GM18499 (cell line): ENCODE measurements around the gene CLDN18.

Experiments used
- ATAC-seq: cut with Tn5 transposase; IDR thresholded peaks from one replicate; pipeline ENCODE4 v1.9.1; 2021; ENCODE audit warnings: moderate number of reproducible peaks; ENCODE audit not compliant: insufficient read depth, unreplicated experiment

The CLDN18 gene

GRCh38 chr3:138023754-138024153 lies 13.8 kb downstream of the CLDN18 start:
- ATAC-seq, result no peak

DNA sequence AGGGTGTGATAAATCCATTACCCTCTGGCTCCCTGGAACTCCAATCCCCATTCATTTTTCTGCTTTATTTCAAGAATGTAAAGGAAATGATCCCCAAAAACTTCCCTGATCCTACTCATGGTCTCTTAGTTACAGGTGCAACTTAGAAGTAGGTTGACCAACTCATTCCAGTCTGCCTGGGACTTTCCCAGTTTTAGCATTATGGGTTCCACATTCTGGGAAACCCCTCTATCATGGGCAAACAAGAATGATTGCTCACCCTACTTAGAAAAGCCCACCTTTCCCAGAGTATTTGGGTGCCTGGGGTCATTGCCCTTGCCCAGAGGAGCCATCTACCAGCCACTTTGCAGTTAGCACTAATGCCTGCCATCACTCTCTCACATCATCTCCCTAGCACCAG lies 15.6 kb downstream of the CLDN18 start:
- no peak for ATAC-seq

DNA sequence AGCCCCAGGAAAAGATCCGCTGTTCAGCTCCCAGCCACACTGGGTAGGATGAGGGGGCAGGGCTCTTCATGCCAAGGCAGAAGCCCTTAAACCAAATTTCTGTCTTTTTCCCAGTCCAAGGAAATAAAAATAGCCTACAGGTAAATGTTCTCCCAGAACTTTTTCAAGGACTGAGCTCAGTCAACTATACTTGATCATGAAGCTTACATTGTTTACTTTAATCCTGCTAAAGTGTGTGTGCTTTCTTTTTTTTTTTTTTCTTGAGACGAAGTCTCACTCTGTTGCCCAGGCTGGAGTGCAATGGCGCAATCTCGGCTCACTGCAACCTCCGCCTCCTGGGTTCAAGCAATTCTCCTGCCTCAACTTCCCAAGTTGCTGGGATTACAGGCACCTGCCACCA lies 17.9 kb downstream of the CLDN18 start:
- no peak for ATAC-seq

DNA sequence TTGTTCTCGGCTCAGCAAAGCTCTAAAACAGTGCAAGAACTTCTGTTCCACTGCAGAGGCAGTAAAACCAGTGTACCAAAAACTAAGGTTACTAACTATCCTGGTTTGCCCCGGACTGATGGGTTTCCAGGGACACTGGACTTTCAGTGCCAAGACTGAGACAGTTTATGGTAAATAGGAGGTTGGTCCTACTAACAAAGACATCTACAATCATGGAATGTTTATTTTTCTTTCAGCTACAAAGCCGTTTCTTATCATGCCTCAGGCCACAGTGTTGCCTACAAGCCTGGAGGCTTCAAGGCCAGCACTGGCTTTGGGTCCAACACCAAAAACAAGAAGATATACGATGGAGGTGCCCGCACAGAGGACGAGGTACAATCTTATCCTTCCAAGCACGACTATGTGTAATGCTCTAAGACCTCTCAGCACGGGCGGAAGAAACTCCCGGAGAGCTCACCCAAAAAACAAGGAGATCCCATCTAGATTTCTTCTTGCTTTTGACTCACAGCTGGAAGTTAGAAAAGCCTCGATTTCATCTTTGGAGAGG lies 20.8 kb downstream of the CLDN18 start:
- no peak for ATAC-seq

DNA sequence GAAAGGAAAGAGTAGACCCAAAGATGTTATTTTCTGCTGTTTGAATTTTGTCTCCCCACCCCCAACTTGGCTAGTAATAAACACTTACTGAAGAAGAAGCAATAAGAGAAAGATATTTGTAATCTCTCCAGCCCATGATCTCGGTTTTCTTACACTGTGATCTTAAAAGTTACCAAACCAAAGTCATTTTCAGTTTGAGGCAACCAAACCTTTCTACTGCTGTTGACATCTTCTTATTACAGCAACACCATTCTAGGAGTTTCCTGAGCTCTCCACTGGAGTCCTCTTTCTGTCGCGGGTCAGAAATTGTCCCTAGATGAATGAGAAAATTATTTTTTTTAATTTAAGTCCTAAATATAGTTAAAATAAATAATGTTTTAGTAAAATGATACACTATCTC lies 21.6 kb downstream of the CLDN18 start:
- ATAC-seq, result no peak

DNA sequence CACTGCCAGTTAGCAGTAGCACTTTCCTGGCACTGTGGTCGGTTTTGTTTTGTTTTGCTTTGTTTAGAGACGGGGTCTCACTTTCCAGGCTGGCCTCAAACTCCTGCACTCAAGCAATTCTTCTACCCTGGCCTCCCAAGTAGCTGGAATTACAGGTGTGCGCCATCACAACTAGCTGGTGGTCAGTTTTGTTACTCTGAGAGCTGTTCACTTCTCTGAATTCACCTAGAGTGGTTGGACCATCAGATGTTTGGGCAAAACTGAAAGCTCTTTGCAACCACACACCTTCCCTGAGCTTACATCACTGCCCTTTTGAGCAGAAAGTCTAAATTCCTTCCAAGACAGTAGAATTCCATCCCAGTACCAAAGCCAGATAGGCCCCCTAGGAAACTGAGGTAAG lies 22.6 kb downstream of the CLDN18 start:
- ATAC-seq, result no peak

DNA sequence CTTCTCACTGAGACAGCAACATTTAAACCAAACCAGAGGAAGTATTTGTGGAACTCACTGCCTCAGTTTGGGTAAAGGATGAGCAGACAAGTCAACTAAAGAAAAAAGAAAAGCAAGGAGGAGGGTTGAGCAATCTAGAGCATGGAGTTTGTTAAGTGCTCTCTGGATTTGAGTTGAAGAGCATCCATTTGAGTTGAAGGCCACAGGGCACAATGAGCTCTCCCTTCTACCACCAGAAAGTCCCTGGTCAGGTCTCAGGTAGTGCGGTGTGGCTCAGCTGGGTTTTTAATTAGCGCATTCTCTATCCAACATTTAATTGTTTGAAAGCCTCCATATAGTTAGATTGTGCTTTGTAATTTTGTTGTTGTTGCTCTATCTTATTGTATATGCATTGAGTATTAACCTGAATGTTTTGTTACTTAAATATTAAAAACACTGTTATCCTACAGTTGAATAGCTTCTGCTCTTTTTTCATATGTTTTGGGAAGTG lies 23.3 kb downstream of the CLDN18 start:
- no peak for ATAC-seq

DNA sequence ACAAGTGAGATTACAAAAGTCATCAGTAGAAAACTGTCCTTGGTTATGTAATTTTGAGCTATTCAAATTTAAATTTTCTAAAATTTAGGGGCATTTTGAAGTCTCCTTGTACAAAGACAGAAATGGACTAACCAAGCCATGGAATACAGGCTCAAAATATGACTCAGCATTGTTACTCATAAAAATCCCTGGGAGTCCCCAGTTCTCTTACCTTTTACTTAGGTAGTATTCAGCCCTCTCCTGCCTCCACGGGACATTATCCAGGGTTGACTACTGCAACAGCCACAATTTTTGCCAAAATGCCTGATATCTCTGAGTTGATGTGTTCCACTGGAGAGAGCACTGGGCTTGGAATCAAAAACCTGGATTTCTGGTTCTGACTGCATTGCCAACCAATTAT lies 25.0 kb downstream of the CLDN18 start:
- no peak for ATAC-seq

DNA sequence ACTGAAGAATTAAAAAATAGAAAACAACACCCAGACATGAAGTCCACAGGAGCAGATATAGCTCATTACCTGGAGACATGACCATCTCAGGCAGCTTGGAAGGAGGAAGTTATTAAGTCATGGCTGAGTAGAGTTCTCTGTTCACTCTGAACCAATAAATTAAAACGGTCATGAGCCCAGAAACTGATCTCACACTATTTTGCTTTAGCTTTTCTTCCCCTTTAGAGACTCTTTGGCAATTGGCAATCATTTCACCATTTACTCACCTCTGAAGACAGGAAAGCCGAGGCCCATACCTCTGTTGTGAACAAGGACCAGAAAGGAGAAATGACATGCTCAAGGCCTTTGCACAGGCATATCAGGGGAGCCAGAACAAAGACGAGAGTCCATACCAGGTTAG lies 26.6 kb downstream of the CLDN18 start:
- ATAC-seq, result no peak

DNA sequence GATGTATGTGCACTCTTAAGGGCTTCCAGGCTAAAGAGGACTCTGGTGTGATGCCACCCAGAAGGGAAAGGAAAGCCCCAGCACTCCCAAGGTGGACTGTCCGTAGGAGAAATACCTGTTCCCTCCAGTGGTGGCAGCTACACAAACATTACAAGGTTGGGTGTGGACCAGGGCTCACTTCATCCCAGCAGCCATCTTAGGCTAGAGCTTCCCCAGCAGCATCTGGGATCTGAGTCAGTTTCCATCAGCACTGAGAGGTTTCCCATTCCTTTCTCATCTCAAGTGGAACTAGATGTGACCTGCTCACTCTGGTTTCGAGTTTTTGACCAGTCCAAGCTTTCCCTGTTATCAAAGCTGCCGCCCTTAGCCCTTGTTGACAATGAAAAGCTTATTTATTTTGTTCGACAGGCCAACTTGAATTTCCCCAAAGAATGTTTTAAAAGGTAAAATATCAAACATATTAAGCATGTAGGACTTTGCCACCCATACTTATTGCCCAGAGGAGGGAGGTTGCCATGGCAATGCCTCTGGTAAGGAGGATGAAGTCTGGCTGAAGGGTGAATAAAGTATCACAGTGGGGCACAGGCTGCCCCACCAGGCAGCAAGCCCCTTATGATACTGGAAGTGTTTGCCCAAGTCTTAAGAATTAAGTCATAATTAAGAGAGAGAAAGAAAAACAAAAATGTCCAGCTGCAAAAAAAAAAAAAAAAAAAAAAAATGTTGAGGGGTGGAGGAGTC lies 28.9 kb downstream of the CLDN18 start:
- no peak for ATAC-seq

- ATAC-seq, result no peak
Observed at GRCh38 chr3:138042043-138042442, 32.1 kb downstream of the CLDN18 start.

DNA sequence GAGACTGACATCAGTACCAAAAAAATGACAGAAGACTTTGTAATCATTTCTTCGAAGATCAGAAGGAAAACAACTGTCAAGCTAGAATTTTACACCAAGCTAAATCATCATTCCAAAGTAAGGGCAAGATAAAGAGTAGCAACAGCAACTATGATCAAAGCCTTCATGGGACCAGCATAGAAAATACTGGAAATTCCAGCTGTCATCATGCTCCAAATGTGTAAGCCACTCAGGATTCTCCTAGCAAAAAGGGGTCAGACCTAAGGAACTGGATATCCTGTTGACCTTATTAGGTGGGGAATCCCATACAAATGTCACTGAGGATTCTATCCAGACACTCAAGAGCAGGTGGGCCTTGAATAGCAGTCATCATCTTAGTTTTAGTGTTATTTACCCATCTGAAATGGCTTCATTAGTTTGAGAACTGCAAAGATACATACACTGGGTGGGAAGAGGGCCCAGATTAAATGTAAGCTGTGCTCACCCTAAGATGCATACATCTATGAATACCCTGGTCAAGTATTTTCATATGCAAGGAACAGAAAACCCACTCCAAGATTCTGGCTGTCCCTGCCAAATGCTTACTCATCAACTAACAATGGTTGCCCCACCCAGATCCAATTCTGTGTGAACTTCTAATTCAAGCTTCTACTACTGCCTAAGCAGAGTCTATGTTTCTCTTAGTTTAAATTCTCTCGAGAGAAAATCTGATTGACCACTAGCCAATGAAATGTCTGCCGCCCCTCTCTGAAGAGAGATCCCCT lies 33.5 kb downstream of the CLDN18 start:
- no peak for ATAC-seq

DNA sequence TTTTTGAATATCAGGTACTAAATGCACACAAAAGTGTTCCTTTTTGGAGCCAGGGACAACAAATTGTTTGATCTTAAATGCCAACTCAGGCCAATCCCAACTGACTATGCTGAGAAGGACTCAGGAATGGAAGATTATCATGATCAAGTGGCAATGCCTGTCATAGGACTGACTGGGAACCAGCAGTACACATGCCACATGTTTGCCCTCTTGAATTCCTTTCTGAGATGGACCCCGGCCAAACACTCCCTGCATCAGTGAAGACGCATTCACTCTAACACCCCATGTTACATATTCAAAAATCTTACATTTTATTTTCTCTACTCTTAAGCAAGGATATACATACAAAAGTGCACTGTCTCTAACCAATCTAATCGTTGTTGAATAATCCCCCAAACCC lies 36.1 kb downstream of the CLDN18 start:
- no peak for ATAC-seq

DNA sequence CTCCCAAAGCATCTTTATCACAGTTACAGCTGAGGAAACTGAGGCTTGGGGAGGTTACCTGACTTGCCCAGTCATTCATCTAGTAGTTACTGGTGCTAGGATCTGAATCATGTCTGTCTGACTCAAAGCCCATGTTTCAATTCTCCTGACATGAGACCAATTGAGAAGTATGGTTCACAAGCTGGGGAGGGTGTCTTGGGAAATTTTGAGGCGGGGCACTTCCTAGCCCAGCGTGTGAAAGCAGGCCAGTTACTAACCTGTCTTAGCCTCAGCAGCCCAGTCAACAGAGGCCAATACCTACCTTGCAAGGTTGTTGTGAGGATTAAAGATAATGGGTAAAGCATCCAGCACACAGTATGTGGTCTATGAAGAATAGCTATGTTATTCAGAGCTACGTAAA lies 37.0 kb downstream of the CLDN18 start:
- no peak for ATAC-seq

DNA sequence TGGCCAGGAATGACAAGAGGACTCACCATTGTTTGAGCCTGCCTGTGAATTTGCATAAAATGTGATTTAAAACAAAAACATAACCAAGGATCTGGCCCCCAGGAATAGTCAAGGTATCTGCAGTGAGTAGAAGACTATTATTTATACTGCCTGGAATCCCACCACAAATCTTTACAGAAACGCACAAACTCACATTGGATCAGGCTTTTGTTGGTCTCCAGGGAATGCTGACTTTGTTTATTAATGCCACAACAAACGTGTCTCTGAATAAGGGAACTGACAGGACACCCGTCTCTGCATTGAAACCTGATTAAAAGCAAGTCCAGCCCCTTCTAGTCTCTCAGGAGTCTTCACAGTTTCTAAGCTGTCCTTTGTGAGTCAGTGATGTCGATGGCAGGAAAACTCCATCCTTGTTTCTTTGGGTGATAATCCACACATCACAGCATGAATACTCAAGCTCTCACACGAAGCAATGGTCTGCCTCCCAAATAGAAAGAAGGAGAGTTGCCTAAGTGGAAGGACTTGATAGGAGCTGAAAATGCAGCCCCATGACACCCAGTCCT lies 37.7 kb downstream of the CLDN18 start:
- no peak for ATAC-seq

DNA sequence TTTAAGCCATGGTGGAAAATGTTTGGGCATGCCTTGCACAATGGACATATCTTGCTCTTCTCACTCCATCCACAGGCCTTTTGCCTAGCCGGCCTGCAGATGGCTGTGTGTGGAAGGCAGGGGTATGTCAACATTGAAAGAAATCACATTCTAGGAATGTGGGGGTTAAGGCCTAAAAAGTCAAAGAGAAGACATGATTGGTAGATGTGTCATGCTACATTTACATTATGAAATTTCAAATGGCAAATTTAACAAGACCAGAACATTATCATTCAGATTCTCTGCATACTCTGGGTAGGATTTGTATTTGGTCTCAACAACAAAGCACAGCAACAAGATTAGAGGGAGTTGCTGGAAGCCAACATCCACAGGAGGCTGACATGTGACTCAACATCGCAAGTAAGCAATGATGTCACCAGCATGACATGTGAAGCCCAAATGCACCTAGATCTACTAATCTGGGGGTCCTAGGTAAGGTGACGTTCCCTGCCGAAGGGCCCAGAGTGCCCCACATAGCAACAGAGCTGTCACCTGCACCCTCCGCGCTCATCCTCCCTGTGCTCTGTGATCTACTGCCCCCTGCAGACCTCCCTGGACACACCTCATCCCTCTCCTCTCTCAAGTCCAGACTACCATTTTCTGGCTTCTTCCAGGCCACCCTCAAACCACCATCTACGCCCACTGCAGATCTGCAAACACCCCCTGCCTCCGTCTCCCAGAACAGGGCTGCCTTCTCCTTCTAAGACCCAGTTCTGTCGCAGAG lies 39.4 kb downstream of the CLDN18 start:
- no peak for ATAC-seq

- ATAC-seq, result no peak
Observed at GRCh38 chr3:138051947-138052802, 42.2 kb downstream of the CLDN18 start.

DNA sequence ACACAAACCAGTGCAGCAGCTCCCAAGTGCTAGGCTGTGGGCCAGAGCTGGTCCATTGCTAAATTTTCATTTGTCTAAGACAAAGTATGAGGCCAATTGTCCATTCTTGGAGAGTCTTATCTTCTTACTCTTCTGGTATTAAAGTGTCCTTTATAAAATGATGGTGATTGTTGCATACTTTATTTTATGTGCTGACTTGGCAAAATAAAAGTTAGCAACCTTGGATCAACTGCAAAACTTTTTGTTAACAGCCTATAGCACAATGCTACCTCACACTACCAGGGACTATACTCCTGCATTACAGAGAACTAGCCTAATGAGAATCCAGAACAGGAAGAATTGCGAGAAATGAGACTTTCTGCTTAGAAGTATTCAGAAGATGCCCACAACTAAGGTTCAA lies 44.1 kb downstream of the CLDN18 start:
- no peak for ATAC-seq

DNA sequence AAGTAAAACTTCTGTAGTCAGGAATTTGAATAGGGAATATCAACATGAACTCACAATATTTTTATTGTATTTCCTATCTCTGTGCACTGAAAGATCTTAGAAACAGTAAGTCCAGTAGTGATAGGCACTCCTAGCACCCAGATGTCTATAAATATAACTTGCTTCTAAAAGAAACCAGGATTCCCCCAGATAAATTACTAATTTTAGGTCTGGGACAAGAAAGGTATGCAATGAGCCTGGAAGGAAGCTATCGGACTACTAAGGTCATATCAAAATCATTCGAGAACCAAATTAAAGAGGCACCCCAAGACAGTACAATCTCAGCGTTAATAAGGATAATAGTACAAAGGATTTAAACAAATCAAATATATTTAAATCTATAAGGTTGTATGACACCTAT lies 47.4 kb downstream of the CLDN18 start:
- ATAC-seq, result no peak

DNA sequence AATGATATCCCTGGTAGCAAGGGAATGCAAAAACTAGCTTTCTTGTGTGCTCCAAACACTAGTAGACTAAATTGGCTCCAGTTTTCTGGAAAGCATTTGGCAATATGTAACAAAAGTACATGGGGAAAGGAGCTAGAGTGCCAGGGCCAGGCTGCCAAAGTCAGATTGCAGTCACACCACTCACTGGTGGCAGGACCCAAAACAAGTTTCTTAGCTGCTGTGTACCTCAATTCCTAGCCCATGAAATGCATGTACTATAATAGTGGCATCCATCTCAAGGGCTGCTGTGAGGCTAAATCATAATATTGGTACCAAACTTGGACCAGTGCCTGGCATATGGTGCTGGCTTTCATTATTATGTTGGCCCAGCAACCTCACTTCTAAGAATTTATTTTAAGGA lies 49.3 kb downstream of the CLDN18 start:
- no peak for ATAC-seq
